PC-3 (cell line): ENCODE measurements around the gene UBR2. TPM values are rescaled to one million over a fixed set of nuclear protein-coding genes. Genes with fewer than 3 reads are reported as not detected.
"Not testable (repeated sequence)": the region's sequence is repeated elsewhere in the genome, so short reads cannot be mapped to it uniquely, and the experiment has no call there.

Experiments used
- ATAC-seq: fragments of 200-7000 bp; cut with Tn5 transposase; 2 replicates; pipeline ENCODE4 v1.9.1; 2020; ENCODE audit warnings: mild to moderate bottlenecking, moderate library complexity
- BruUV-seq: library from RNA; stranded (reverse); fragments of 400-500 nt; replicated peaks from 2 replicates; lab custom pipeline; 2021; lab: Mats Ljungman, UMichigan
- CTCF ChIA-PET: fragments of 300-600 bp; sonication (Branson Sonifier 250); formaldehyde crosslinking; loops from one replicate; lab custom pipeline; 2022; ENCODE audit warnings: antibody characterized with exemption; lab: Charles Lee
- POLR2A ChIA-PET: fragments of 300-600 bp; sonication (Branson Sonifier 250); formaldehyde crosslinking; loops from one replicate; lab custom pipeline; 2022; ENCODE audit warnings: antibody characterized with exemption; ENCODE audit not compliant: unreplicated experiment; lab: Charles Lee
- DNase-seq: peaks from one replicate; pipeline ENCODE4 v3.0.0-alpha.2; 2015
- H2AFZ ChIP-seq: fragments of 300-600 bp; sonication (generic); 2 replicates; pipeline ENCODE4 v1.6.0; 2016; ENCODE audit warnings: antibody characterized with exemption, low read length
- H3F3A ChIP-seq: fragments of 300-600 bp; sonication (generic); one replicate; pipeline ENCODE4 v1.6.0; 2017; ENCODE audit warnings: antibody characterized with exemption, low read length, control low read depth, mild to moderate bottlenecking; ENCODE audit not compliant: unreplicated experiment
- H3K27ac ChIP-seq: fragments of 300-600 bp; sonication (generic); 2 replicates; pipeline ENCODE4 v1.5.1; 2016; ENCODE audit warnings: mild to moderate bottlenecking, low read length
- H3K27me3 ChIP-seq: fragments of 300-600 bp; sonication (generic); 2 replicates; pipeline ENCODE4 v1.6.1; 2016; ENCODE audit warnings: low read length, mixed read lengths
- H3K36me3 ChIP-seq: fragments of 300-600 bp; sonication (generic); 2 replicates; pipeline ENCODE4 v1.6.1; 2016; ENCODE audit warnings: low read depth, mixed run types, low read length, mixed read lengths
- H3K4me1 ChIP-seq: fragments of 300-600 bp; sonication (generic); 2 replicates; pipeline ENCODE4 v1.5.1; 2016; ENCODE audit warnings: low read length; ENCODE audit not compliant: insufficient read depth
- H3K4me2 ChIP-seq: fragments of 300-600 bp; sonication (generic); 2 replicates; pipeline ENCODE4 v1.6.0; 2016; ENCODE audit warnings: low read length
- H3K4me3 ChIP-seq: fragments of 300-600 bp; sonication (generic); 2 replicates; pipeline ENCODE4 v1.5.1; 2016; ENCODE audit warnings: mild to moderate bottlenecking, low read length, mixed read lengths
- H3K79me2 ChIP-seq: fragments of 300-600 bp; sonication (generic); 2 replicates; pipeline ENCODE4 v1.6.1; 2017; ENCODE audit warnings: low read length, mixed read lengths
- H3K9ac ChIP-seq: fragments of 300-600 bp; sonication (generic); 2 replicates; pipeline ENCODE4 v1.6.0; 2016; ENCODE audit warnings: mild to moderate bottlenecking, low read length
- H3K9me2 ChIP-seq: fragments of 300-600 bp; sonication (generic); replicated peaks from 2 replicates; pipeline ENCODE4 v1.6.1; 2016; ENCODE audit warnings: mixed run types, low read length, mixed read lengths
- H3K9me3 ChIP-seq: fragments of 300-600 bp; sonication (generic); 2 replicates; pipeline ENCODE4 v1.6.1; 2016; ENCODE audit warnings: low read length, mixed read lengths
- H4K20me1 ChIP-seq: fragments of 300-600 bp; sonication (generic); 2 replicates; pipeline ENCODE4 v1.6.1; 2016; ENCODE audit warnings: low read length, mixed read lengths
- EZH2 ChIP-seq: fragments of 300-600 bp; sonication (generic); IDR thresholded peaks from one replicate; pipeline ENCODE4 v1.6.1; 2017; ENCODE audit warnings: antibody characterized with exemption, mild to moderate bottlenecking, low read length; ENCODE audit not compliant: unreplicated experiment
- EZH2phosphoT487 ChIP-seq: fragments of 300-600 bp; sonication (generic); IDR thresholded peaks from 2 replicates; pipeline ENCODE4 v1.6.1; 2018; ENCODE audit warnings: mild to moderate bottlenecking, antibody characterized with exemption, low read length, borderline replicate concordance
- intact Hi-C: fragments of 100-400 bp; cut with micrococcal nuclease; formaldehyde crosslinking; loops from 2 replicates; pipeline ENCODE4 v1.9.0; 2023
- total RNA-seq: library from RNA; depleted of rRNA; stranded (reverse); fragments of >200 nt; gene quantifications from 2 replicates; pipeline ENCODE4 v1.2.3, GENCODE V29; 2014
- TF ChIP-seq, protein P1 (sequence below): fragments of 300-600 bp; sonication (generic); conservative IDR thresholded peaks from 2 replicates; pipeline ENCODE4 v1.5.1; 2017; ENCODE audit warnings: antibody characterized with exemption, low read depth, mild to moderate bottlenecking, low read length

The UBR2 gene
- total RNA-seq, 1 experiment from 2014 or later, result 19.6 TPM

DNA sequence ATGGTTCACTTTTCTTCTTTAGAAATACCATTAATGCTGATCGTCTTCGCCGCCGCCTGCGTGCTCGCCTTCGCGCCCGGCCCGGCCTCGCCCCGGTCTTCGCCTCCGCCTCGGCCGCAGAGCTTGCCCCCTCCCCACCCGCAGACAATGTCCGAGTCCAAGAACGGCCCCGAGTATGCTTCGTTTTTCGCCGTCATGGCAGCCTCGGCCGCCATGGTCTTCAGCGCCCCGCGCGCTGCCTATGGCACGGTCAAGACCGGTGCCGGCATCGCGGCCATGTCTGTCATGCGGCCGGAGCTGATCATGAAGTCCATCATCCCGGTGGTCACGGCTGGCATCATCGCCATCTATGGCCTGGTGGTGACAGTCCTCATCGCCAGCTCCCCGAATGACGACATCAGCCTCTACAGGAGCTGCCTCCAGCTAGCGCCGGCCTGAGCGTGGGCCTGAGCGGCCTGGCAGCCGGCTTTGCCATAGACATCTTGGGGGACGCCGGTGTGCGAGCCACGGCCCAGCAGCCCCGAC, 163.3 kb downstream of the UBR2 start:
- H3K4me1 ChIP-seq, result no peaks in the 10 kb centered on the region
- H3K9me3 ChIP-seq, result no peaks in the 10 kb centered on the region
- TF ChIP-seq, protein P1, sequence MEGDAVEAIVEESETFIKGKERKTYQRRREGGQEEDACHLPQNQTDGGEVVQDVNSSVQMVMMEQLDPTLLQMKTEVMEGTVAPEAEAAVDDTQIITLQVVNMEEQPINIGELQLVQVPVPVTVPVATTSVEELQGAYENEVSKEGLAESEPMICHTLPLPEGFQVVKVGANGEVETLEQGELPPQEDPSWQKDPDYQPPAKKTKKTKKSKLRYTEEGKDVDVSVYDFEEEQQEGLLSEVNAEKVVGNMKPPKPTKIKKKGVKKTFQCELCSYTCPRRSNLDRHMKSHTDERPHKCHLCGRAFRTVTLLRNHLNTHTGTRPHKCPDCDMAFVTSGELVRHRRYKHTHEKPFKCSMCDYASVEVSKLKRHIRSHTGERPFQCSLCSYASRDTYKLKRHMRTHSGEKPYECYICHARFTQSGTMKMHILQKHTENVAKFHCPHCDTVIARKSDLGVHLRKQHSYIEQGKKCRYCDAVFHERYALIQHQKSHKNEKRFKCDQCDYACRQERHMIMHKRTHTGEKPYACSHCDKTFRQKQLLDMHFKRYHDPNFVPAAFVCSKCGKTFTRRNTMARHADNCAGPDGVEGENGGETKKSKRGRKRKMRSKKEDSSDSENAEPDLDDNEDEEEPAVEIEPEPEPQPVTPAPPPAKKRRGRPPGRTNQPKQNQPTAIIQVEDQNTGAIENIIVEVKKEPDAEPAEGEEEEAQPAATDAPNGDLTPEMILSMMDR, result no peak
- no peak for TF ChIP-seq EZH2
- TF ChIP-seq EZH2phosphoT487, result no peak
- H3K9me2 ChIP-seq, result no peaks in the 10 kb centered on the region
- no peak overlapping the region for H3K9ac ChIP-seq
- no peak overlapping the region for H3K27ac ChIP-seq
- H3K27me3 ChIP-seq, result no peaks in the 10 kb centered on the region
- intact Hi-C loops, result loop anchor here (2.0 kb wide), 2 partner anchors 34 to 150 kb away; no protein-coding TSS in a partner anchor
- H3K36me3 ChIP-seq, result no peaks in the 10 kb centered on the region
- H4K20me1 ChIP-seq, result no peaks in the 10 kb centered on the region
- peak overlapping the region; percentile 20; the same call in 1 of the 2 replicates for H3K4me3 ChIP-seq
- ChIA-PET CTCF (interaction anchor here (0.5 to 2.0 kb wide), 2 partner anchors 29 to 66 kb away, joined by 6 to 13 read pairs; no protein-coding TSS in a partner anchor), POLR2A (no interaction called here)
- H2AFZ ChIP-seq, result peak overlapping the region; percentile 79
- ATAC-seq (no peak), DNase-seq (no peak)
- no peaks in the 10 kb centered on the region for H3K79me2 ChIP-seq
- H3F3A ChIP-seq, result no peaks in the 10 kb centered on the region
- H3K4me2 ChIP-seq, result peak overlapping the region; percentile 75
- no TSS peak for BruUV-seq

DNA sequence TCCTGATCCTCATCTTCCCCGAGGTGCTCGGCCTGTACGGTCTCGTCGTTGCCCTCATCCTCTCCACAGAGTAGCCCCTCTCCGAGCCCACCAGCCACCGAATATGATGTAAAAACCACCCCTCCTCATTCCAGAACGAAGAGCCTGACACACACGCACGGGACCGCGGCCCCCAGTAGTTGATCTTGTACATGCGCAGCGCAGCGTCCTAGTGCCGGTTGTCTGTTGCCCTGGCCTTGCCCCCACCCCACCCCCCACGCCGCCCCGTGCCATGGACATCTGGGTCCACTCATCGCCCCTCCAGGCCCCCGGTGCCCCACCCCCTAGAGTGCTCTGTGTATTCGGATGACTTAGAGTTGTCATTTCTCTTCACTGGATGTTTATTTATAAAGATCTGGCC, 163.8 kb downstream of the UBR2 start:
- no peaks in the 10 kb centered on the region for H4K20me1 ChIP-seq
- H3K27me3 ChIP-seq, result no peaks in the 10 kb centered on the region
- no peak overlapping the region for H3K4me3 ChIP-seq
- H3K4me1 ChIP-seq, result no peaks in the 10 kb centered on the region
- ATAC-seq, result no peak
- intact Hi-C loops, result loop anchor here (2.0 kb wide), 2 partner anchors 35 to 149 kb away; no protein-coding TSS in a partner anchor
- POLR2A ChIA-PET, result no interaction called here
- no peaks in the 10 kb centered on the region for H3K9me2 ChIP-seq
- no peaks in the 10 kb centered on the region for H3K79me2 ChIP-seq
- H3K36me3 ChIP-seq, result no peaks in the 10 kb centered on the region
- CTCF ChIA-PET, result interaction anchor here (2.0 kb wide), 1 partner anchor 66 kb away, joined by 13 read pairs; no protein-coding TSS in a partner anchor
- H3K9ac ChIP-seq, result no peak overlapping the region
- H3F3A ChIP-seq, result no peaks in the 10 kb centered on the region
- TF ChIP-seq EZH2 (no peak), EZH2phosphoT487 (no peak)
- TF ChIP-seq, protein P1, result no peak
- no peak overlapping the region for H2AFZ ChIP-seq
- H3K4me2 ChIP-seq, result no peak overlapping the region
- H3K9me3 ChIP-seq, result no peaks in the 10 kb centered on the region
- BruUV-seq, result no TSS peak
- no peak for DNase-seq
- H3K27ac ChIP-seq, result no peak overlapping the region

DNA sequence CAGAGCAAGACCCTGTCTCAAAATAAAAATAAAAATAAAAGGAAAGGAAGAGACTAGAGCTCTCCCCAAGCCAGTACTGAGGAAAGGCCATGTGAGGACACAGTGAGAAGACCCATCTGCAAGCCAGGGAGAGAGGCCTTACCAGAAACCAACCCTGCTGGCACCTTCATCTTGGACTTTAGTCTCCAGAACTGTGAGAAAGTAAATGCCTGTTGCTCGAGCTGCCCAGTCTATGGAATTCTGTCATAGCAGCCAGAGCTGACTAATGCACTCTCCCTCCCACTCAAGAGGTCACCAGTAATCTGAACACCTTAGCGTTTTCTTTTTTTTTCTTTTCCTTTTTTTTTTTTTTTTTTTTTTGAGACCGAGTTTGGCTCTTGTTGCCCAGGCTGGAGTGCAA, 165.9 kb downstream of the UBR2 start:
- Histone ChIP-seq H3K36me3 (no peaks in the 10 kb centered on the region), H2AFZ (no peak overlapping the region), H3K4me1 (no peaks in the 10 kb centered on the region), H3K4me2 (no peak overlapping the region), H3K27me3 (no peaks in the 10 kb centered on the region), H4K20me1 (no peaks in the 10 kb centered on the region), H3K4me3 (no peak overlapping the region), H3F3A (no peaks in the 10 kb centered on the region), H3K9ac (no peak overlapping the region), H3K9me2 (no peaks in the 10 kb centered on the region), H3K27ac (no peak overlapping the region), H3K9me3 (no peaks in the 10 kb centered on the region), H3K79me2 (no peaks in the 10 kb centered on the region)
- CTCF ChIA-PET, result interaction anchor here (0.6 to 0.7 kb wide), 2 partner anchors 67 to 218 kb away, joined by 3 to 8 read pairs; no protein-coding TSS in a partner anchor
- DNase-seq (peak; percentile 32), ATAC-seq (peak; percentile 57)
- TF ChIP-seq, protein P1, result no peak
- TF ChIP-seq EZH2 (no peak), EZH2phosphoT487 (no peak)
- POLR2A ChIA-PET, result interaction anchor here (0.6 kb wide), 1 partner anchor 150 kb away, joined by 4 read pairs; no protein-coding TSS in a partner anchor
- intact Hi-C loops, result no loop called here
- BruUV-seq, result no TSS peak

DNA sequence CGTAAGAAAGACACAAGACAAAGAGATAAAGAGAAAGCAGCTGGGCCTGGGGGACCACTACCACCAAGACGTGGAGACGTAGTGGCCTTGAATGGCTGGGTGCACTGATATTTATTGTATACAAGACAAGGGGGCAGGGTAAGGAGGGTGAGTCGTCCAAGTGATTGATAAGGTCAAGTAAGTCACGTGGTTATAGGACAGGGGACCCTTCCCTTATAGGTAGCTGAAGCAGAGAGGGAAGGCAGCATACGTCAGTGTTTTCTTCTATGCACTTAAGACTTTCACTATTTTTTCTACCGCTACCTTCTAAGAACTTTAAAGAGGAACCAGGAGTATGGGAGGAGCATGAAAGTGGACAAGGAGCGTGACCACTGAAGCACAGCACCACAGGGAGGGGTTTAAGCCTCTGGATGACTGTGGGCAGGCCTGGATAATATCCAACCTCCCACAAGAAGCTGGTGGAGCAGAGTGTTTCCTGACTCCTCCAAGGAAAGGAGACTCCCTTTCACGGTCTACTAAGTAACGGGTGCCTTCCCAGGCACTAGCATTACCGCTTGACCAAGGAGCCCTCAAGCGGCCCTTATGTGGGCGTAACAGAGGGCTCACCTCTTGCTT, 170.1 kb downstream of the UBR2 start:
- H3K4me3 ChIP-seq, ATAC-seq, H3K9ac ChIP-seq, H3K27me3 ChIP-seq, H4K20me1 ChIP-seq, H3F3A ChIP-seq, H2AFZ ChIP-seq, H3K36me3 ChIP-seq, DNase-seq, H3K27ac ChIP-seq, intact Hi-C loops, BruUV-seq, H3K9me3 ChIP-seq, H3K4me2 ChIP-seq, POLR2A ChIA-PET, H3K79me2 ChIP-seq, H3K4me1 ChIP-seq, H3K9me2 ChIP-seq: not testable (repeated sequence)
- CTCF ChIA-PET, result interaction anchor here (0.6 kb wide), 1 partner anchor 62 kb away, joined by 8 read pairs; no protein-coding TSS in a partner anchor
